ENCODE data around the gene KNDC1. TPM values are rescaled to one million over a fixed set of nuclear protein-coding genes. Genes with fewer than 3 reads are reported as not detected.
A peak's percentile ranks its signal among the peaks of the same experiment; 100 is the strongest.

KNDC1 gene
- total and polyA plus RNA-seq, 2 experiments from 2014 or later, result 10.8 to 33.9 TPM

DNA sequence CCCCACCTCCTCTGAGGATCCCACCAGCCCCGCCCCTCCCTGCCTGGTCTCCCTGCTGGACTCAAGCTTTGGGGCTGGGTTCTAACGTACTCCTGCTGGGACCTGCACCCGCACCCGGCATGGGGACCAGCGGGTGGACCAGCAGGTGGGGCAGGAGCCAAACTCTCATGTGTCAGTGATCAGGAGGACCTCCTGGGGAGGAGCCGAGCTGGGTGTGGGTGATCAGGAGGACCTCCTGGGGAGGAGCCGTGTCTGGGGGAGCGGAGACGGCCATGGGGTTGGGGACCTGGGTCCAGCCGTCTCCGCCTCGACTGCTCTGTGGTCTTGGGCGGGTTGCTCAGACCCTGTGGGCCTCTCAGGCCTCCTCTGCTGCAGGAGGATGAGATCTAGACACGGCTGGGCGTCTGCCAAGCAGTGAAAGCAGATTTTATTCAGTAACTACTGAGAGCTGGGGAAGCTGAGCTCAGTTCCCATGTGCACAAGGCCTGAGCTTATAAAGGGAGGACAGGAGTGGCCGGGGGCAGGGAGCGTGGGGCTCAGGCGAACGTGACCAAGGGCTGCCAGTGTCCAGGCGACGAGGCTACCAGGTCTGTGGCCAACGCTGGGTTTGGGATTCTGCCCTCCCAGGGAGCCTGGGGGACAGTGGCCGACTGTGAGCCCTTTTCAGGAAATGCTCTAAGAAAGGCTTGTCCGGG is 36.3 kb downstream of the KNDC1 start:
- TF ChIP-seq, protein P1, sequence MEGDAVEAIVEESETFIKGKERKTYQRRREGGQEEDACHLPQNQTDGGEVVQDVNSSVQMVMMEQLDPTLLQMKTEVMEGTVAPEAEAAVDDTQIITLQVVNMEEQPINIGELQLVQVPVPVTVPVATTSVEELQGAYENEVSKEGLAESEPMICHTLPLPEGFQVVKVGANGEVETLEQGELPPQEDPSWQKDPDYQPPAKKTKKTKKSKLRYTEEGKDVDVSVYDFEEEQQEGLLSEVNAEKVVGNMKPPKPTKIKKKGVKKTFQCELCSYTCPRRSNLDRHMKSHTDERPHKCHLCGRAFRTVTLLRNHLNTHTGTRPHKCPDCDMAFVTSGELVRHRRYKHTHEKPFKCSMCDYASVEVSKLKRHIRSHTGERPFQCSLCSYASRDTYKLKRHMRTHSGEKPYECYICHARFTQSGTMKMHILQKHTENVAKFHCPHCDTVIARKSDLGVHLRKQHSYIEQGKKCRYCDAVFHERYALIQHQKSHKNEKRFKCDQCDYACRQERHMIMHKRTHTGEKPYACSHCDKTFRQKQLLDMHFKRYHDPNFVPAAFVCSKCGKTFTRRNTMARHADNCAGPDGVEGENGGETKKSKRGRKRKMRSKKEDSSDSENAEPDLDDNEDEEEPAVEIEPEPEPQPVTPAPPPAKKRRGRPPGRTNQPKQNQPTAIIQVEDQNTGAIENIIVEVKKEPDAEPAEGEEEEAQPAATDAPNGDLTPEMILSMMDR (IDR thresholded peaks at IDR 0.05; ENCODE audit: low read depth, low read length), result no peak

DNA sequence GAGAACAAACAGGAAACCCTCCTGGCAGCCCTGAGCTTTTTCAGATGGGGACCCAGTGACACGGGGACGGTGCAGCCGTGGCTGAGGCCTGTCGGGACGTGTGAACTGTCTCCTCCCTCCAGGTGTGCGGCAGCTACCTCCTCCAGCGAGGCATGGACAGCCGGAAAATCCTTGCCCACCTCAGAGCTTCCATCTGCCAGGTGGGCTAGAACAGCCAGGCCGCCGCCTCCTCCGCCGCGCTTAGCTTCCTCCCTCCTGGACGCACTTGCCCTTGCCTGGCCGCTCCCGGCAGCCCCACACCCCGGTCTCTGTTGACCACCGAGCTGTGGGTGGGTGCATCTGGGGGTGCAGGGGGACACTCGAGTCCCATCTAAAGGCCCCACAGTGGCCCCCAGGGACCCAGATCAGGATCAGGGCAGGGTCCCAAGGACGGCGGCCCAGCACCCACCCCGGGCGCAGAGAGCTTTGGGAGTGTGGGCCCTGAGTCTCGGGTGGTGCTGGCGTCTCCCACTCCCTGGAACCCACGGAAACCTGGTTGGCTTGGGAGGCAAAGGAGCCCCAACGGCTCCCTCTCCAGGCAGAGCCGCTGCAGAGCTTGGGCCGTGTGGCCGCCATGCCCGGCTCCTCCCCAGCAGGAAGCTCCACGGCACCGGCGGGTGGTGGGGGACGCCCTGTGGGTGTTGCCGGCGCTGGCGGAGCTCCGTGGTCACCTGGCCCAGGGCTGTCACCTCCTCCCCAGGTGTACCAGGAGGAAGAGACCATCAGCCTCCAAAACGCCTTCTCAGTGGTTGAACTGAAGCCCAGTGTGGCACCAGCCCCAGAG is 37.1 kb downstream of the KNDC1 start:
- no peaks in the 10 kb centered on the region for H3K27me3 ChIP-seq
- no peaks in the 10 kb centered on the region for H3K4me1 ChIP-seq (ENCODE audit: low read depth)
- no peaks in the 10 kb centered on the region for H3K9me3 ChIP-seq (ENCODE audit: low read depth)
- TF ChIP-seq, protein P1 (IDR thresholded peaks at IDR 0.05; ENCODE audit: low read depth, low read length), result no peak
- H3K27ac ChIP-seq, result no peak overlapping the region
- no peaks in the 10 kb centered on the region for H3K36me3 ChIP-seq
- DNase-seq (ENCODE audit: low read depth in 1 of 2, low spot score in 1 of 2), result no peak
- no peak overlapping the region for H3K4me3 ChIP-seq

More for the DNA sequence above, 36.3 kb downstream of the KNDC1 start:
- Histone ChIP-seq H3K9me3 (ENCODE audit: low read depth) (no peaks in the 10 kb centered on the region), H3K4me3 (no peak overlapping the region), H3K27ac (no peak overlapping the region), H3K27me3 (no peaks in the 10 kb centered on the region), H3K36me3 (no peaks in the 10 kb centered on the region), H3K4me1 (ENCODE audit: low read depth) (no peaks in the 10 kb centered on the region)
- DNase-seq (ENCODE audit: low read depth in 1 of 2, low spot score in 1 of 2), result peak in 1 of 2 donors; percentile 14

DNA sequence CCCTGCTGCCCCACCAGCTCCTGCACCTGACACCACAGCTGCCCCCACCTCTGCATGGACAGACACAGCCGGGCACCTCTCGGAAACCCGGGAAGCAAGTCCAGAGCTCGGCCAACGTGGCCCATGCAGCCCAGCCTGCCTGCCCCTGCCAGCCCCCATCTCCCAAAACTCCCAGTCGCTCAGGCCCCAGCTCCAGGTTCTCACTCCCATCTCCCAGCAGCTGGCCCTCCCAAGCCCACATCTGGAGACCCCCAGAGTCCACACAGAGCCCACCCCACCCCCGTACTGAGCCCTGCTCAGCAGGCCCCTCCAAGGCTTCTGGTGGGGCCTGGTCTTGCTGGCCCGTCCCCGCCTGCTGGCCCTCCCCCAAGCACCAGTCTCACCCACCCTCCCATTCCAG is 37.8 kb downstream of the KNDC1 start:
- H3K4me1 ChIP-seq (ENCODE audit: low read depth), result no peaks in the 10 kb centered on the region
- TF ChIP-seq, protein P1 (IDR thresholded peaks at IDR 0.05; ENCODE audit: low read depth, low read length), result no peak
- H3K27me3 ChIP-seq, result no peaks in the 10 kb centered on the region
- no peak overlapping the region for H3K27ac ChIP-seq
- no peaks in the 10 kb centered on the region for H3K9me3 ChIP-seq (ENCODE audit: low read depth)
- H3K4me3 ChIP-seq, result no peak overlapping the region
- H3K36me3 ChIP-seq, result no peaks in the 10 kb centered on the region
- DNase-seq (ENCODE audit: low read depth in 1 of 2, low spot score in 1 of 2), result no peak

DNA sequence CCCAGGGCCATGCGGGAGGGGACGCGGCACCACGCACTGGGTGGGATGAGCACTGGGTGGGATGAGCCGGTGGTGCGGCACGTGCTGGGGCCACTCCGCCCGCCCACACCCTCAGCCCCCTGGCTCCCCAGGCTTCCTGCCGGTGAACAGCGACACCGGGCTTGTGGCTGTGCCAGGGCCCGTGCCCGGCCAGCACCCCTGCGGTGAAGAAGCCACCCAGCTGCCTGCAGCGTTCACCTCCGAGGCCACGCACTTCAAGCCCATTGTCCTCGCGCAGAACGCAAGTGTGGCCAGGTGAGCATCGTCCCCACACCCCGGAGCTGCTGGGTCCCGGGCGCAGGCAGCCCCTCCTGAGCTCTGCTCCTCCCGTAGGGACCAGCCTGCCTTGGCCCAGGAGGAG is 38.2 kb downstream of the KNDC1 start:
- TF ChIP-seq, protein P1 (IDR thresholded peaks at IDR 0.05; ENCODE audit: low read depth, low read length), result no peak
- H3K27ac ChIP-seq, result no peak overlapping the region
- DNase-seq (ENCODE audit: low read depth in 1 of 2, low spot score in 1 of 2), result no peak

DNA sequence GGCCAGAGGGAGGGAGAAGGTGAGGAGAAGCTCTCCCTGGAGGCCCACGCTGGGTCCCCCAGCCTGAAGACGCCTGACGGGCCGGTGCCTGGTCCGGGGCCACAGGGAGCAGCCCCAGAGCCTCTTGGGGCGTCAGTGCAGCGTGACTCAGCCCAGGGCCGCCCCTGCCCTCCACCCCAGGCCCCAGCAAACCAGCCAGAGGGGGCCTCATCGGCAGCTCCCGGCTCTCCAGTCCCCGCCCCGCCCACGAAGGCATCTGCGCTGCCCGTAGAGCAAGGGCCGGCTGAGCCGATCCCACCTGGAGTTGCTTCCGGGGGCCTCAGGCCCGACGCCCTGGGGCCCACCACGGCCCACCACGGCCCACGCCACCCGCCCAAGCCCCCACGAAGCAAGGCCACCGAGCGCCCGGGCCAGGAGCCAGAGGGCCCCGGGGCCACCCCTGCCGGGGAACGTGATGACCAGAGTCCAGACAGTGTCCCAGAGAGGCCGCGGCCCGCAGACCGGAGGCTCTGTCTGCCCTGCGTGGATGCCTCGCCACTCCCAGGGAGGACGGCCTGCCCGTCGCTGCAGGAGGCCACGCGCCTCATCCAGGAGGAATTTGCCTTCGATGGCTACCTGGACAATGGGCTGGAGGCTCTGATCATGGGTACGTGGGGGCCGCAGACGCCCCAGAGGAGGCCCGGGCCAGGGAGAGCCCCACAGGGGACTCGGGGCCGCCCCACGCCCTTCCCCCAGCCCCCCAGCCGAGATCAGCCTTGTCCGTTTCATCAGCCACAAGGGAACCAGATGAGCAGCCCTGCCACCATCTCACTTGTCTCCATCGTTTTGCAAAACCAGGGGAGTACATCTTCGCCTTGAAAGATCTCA is 38.8 kb downstream of the KNDC1 start:
- H3K9me3 ChIP-seq (ENCODE audit: low read depth), result no peaks in the 10 kb centered on the region
- no peak for DNase-seq (ENCODE audit: low read depth in 1 of 2, low spot score in 1 of 2)
- TF ChIP-seq, protein P1 (IDR thresholded peaks at IDR 0.05; ENCODE audit: low read depth, low read length), result no peak

More for the DNA sequence above, 38.2 kb downstream of the KNDC1 start:
- Histone ChIP-seq H3K4me3 (no peak overlapping the region), H3K27me3 (no peaks in the 10 kb centered on the region), H3K9me3 (ENCODE audit: low read depth) (no peaks in the 10 kb centered on the region), H3K36me3 (no peaks in the 10 kb centered on the region), H3K4me1 (ENCODE audit: low read depth) (no peaks in the 10 kb centered on the region)

More for the DNA sequence above, 38.8 kb downstream of the KNDC1 start:
- H3K4me3 ChIP-seq, result no peak overlapping the region
- no peaks in the 10 kb centered on the region for H3K27me3 ChIP-seq
- no peaks in the 10 kb centered on the region for H3K4me1 ChIP-seq (ENCODE audit: low read depth)
- no peak overlapping the region for H3K27ac ChIP-seq
- no peaks in the 10 kb centered on the region for H3K36me3 ChIP-seq
